ENCODE results near the gene ZSCAN5A.
"Not testable (repeated sequence)": the region's sequence is repeated elsewhere in the genome, so short reads cannot be mapped to it uniquely, and the experiment has no call there.

The ZSCAN5A gene

DNA sequence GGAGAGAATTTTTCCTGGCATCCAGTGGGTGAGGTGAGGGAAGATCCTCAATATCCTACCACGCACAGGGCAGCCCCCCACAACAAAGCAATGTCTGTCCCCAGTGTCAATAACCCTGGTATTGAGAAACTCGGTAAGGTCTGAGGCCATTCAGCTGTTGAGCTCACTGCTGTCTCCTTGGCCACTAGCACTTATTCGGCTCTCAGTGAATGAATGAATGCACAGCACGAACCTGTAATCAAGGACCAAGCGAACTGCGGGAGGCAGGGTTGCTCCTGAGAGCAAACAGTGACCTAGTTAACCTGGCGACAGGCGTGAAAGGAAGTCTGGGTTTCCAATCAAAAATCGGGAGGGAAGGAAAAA is 640 bp downstream of the ZSCAN5A start:
- no peak for DNase-seq

- DNase-seq: no peak
These were observed 1.6 kb downstream of the ZSCAN5A start for GRCh38 chr19:56312787-56313657.

DNA sequence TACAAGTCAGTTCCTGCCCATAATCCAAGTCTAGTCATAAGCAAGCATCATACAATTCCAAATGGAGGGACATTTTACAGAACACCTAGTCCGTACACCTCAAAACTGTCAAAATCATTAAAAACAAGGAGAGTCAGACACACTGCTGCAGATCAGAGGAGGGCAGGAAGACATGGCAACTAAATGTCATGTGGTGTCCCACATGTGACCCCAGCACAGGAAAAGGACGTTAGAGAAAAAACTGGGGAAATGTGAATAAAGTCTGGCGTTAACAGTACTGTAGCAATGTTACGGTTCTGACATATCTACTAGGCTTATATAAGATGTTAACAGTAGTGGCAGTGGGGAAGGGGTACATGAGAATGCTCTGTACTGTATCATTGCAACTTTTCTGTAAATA is 2.3 kb downstream of the ZSCAN5A start:
- DNase-seq: no peak

DNA sequence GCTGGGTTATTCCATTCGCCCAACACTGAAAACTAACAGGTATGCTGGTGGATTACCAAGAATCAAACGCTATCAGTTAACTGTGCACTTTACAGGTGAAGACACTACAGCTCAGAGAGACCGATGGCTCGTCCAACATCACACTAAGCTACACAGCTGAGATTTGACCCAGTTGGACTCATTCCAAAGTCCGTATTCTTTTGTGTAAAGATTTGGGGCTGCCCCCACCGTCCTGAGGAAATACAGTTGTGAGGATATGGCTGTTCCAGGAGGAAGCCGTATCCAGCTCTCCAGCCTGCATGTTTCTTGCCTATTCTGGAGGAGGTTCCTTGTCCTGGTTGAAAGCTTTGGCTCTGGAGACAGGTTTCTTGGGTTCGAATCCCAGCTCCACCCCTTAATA is 4.2 kb downstream of the ZSCAN5A start:
- no peak for DNase-seq

DNA sequence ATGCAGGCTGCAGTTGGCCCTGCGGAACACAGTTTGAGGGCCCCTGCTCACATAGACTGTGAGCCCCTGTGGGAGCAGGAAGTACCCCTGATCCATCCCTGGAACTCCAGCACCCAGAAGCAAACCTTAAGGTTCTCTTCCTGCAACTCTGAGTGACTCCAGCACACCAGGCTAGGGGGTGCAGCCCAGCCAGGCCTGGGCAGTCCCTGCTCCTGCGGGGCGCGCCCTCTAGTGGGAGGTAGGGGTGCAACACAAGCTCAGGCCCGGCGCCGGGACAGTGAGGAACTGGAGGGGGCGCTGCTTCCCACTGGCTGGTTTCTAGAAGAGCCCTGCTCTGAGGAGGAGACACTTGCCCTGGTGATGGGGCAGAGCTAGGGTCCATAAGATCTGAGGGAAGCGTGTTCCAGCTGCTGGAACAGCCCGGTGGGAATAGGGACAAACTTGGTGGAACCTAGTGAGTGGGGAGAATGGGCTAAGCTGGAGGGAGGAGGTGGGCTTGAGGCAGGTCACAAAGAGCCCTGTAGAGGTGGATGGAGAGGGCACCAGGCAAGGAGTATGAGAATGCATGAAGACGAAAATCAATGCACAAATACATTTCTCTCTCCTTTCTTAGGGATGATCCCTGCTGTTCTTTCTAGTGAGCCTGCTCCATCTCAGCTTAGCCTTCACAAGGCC is 5.0 kb downstream of the ZSCAN5A start:
- peak; percentile 22 for DNase-seq

DNA sequence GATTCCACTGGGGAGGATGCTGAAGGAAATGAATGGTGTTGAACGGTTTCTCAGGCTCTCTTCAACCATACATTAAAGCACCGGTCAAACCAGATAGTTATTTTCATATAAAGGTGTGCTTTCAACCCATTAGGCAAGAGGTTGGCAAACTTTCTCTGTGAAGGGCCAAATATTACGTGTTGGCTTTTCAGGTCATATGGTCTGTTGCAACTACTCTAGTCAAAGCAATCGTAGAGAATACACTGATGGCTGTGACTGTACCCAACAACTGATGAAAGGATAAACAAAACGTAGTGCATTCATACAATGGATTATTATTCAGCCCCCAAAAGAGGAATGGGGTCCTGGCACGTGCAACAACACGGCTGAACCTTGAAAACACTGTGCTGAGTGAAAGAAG is 5.8 kb downstream of the ZSCAN5A start:
- no peak for DNase-seq

DNA sequence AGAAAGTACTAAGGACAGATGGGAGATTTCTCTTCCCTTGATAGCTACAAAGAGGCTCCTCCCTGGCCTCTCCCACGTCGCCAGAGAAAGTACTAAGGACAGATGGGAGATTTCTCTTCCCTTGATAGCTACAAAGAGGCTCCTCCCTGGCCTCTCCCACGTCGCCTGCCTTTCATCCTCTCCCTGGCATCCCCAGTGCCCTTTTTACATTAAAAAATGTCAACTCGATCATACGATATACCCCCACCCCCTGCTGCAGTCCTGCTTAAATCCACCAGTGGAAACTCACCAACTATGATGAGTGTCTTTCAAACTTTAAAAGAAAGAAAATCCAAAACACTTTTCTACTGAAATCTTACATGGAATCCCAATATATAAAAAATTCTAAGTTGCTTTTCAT is 7.6 kb downstream of the ZSCAN5A start:
- DNase-seq: not testable (repeated sequence)

- DNase-seq: no peak
These were observed 8.6 kb downstream of the ZSCAN5A start for GRCh38 chr19:56306016-56306415.

DNA sequence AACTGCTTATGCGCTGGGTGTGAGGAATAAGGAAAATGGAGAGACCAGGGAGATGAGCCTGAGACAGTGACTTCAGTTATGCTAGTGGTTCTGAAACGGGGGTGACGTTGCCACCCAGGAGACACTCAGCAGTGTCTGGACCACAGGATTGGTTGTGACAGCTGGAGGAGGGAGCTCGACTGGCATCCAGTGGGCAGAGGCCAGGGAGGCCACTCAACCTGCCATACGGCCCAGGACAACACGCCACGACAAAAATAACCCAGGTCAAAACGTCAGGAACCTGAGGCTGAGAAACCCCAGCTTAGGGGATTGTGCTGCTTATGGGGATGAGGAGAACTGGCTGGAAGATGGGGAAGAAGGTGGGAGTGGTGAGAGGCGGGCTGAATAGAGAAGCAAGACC is 10.4 kb downstream of the ZSCAN5A start:
- DNase-seq: no peak

DNA sequence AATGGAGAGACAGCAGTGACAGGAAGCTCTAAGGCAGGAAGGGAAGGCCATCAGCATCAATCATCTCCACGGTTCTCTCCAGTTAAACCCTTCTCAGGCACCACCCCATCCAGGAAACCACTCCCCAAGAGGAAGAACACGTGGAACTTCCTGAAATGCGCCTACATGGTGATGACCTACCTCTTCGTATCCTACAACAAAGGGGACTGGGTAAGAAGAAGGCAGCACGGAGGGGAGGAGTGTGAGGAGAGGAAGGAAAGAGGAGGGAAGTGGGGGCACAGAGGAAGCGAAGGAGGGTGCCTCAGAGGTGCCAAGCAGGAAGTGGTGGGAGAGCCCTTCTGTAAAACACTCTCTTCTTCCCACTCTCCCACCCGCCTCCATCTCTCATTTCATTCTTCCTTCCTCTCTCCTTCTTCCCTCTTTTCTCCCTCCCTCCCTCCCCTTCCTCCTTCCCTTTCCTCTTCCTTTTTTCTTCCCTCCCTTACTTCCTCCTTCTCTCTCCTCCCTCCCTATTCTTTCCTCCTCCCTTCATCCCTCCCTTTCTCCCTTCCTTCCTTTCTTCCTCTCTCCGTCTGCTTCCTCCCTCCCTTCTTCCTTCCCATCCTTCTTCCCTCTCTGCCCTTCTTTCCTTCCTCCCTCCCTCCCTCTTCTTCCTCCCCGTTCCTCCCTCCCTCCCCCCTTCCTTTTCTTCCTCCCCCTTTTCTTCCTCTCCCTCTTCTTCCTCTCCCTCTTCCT is 12.6 kb downstream of the ZSCAN5A start:
- DNase-seq: no peak

DNA sequence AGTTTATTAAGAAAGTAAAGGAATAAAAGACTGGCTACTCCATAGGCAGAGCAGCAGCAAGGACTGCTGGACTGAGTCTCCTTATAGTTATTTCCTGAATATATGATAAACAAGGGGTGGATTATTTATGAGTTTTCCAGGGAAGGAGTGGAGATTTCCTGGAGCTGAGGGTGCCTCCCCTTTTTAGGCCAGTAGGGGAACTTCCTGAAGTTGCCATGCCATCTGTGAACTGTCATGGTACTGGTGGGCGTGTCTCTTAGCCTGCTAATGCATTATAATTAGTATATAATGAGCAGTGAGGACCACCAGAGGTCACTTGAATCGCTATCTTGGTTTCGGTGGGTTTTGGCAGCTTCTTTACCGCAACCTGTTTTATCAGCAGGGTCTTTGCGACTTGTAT is 13.5 kb downstream of the ZSCAN5A start:
- DNase-seq: no peak

DNA sequence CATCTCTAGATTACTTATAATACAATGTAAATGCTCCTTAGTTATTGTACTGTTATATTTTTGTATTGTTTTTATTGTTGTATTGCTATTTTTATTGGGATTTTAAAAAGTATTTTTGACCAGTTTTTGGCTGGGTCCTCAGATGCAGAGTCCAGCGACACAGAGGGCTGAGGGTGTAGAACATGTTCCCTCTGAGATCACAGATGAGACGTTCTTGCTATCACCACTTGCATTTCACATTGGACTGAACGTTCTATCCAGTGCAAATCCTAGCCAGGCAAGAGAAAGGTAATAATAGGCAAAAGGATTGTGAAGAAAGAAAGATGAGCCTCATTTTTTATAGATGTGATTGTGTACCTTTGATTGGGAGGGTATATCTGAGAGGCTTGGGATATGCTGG is 15.0 kb downstream of the ZSCAN5A start:
- no peak for DNase-seq

- no peak for DNase-seq
These were observed 17.6 kb downstream of the ZSCAN5A start for GRCh38 chr19:56297010-56297409.

DNA sequence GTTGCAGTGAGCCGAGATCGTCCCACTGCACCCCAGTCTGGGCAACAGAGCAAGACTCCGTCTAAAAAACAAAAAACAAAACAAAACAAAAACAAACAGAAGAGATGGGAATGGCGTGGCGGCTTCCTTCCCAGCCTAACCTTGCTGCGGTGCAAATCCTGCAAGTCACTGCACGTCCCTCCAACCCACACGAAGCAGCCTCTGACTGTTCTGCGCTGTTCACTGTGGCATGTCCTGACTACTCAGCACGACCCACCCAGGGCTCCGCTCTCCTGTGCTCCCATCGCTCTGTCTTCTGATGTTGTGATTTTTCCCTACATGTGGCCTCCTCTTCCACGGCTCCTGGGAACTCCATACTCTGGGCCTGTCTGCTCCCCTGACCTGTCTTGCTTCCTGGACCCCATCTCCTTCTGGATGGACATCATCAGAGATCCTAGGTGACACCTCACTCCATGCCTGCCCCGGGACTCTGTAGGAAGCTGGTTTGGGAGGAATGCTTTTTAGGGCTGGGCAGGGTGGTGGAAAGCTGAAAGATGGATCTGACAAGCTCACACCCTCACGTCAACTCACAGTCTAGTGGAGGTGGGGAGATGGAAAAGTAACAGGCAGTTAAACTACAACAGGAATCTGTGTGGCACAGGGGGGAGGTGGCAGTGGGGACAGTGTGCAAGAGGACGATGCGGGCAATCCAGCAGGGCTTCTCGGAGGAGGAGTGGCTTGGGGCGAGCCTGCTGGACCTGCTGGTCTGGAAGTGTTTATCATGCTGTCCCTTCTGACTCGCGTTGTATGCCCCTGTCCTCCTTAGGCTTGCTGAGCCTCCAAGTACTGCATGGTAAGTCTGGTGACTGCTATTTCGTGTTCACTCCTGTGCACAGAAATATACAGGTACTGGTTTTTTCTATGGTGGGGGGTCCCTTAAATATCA is 18.8 kb downstream of the ZSCAN5A start:
- DNase-seq: no peak

GRCh38 chr19:56294549-56294948 is 20.1 kb downstream of the ZSCAN5A start:
- peak; percentile 17 for DNase-seq

GRCh38 chr19:56291867-56292266 is 22.8 kb downstream of the ZSCAN5A start:
- DNase-seq: no peak

DNA sequence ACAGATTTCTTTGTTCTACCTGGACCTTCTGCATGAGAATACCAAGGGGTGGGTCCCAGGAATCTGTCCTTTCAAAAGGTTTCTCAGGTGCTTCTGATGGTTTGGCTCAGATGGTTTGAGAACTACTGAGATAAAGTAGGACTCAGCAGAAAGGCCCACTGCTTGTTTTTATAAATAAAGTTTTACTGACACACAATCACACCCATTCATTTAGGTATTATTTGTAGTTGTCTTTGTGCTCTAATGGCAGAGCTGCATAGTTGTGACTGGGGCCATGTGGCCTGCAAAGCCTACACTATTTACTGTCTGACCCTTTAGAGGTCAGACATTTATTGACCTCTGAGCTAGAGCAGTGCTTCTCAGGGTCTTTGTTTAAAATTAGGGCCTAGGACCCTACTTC is 24.5 kb downstream of the ZSCAN5A start:
- no peak for DNase-seq

GRCh38 chr19:56284746-56285145 is 29.9 kb downstream of the ZSCAN5A start:
- DNase-seq: no peak

DNA sequence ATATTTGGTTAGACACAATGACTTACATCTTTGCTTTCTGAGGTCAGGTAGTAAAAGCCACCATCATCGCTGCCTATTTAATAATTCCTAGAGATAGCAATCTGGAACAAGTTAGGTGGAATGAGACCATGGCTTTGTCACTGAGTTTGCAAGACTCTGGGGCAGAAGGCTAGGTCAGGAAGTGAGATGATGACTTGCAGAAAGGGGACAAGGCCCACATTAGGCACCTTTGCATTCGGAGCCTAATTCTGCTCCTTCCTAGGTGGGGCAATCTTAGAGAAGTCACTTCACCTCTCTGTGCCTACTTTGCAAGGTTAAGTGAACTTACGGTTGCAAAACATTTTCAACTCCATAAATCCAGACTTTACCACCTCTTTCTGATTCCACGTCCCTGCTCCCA is 31.8 kb downstream of the ZSCAN5A start:
- DNase-seq: no peak

DNA sequence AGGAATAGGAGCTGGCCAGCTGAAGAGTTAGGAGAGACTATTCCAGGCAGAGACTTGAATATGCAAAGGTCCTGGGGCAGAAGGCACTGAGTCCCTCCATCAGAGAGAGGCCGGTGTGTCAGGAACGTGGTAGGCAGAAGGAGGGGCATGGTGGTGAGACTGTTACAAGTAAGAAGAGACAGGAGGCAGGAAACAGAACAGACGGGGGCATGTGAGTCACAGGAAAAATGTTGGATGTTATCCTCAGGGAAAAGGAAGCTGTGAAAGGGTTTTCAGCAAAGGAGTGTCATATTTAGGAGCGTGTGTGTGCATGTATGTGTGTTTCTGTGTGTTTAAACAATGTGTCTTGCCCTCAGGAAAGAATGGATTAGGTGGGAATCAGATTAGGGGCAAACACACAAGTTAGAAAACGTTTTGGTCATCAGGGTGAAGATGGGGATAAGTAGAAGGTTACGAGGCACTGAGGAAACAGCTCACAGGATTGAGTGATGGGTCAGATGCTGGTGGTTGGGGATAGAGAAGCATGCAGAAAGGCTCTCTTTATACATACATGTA is 41.0 kb downstream of the ZSCAN5A start:
- DNase-seq: peak; percentile 47

- no peak for DNase-seq
These were observed 42.4 kb downstream of the ZSCAN5A start, which contains the start of gene EDDM13 for GRCh38 chr19:56272161-56272798. Gene EDDM13 (plus strand): TSS chr19:56272748. CDS start chr19:56272835, 87 bp downstream.
